Thoracic aorta (tissue), 2 donors: ENCODE data around the gene PADI4. TPM values are rescaled to one million over a fixed set of nuclear protein-coding genes. Genes with fewer than 3 reads are reported as not detected.

ENCODE experiments used
- ATAC-seq: fragments of 150-250 bp; one replicate; pipeline ENCODE4 v1.8.0; 2017; ENCODE audit warnings: low read depth; ENCODE audit not compliant: insufficient number of reproducible peaks, low FRiP score
- DNase-seq: peaks from one replicate; pipeline ENCODE4 v3.0.0-alpha.2; 2020; ENCODE audit warnings: low spot score
- H3K27ac ChIP-seq, 2 donors: fragments of 200-600 bp; sonication (generic); 1 replicate in 1 of 2; 2 replicates in 1 of 2; pipeline ENCODE4 v1.5.1; 2016; ENCODE audit warnings: mild to moderate bottlenecking in 2 of 2, moderate library complexity in 2 of 2
- H3K27me3 ChIP-seq: fragments of 200-600 bp; sonication (generic); replicated peaks from 2 replicates; pipeline ENCODE4 v1.6.0; 2016; ENCODE audit warnings: mild to moderate bottlenecking; ENCODE audit not compliant: insufficient read depth
- H3K36me3 ChIP-seq: fragments of 200-600 bp; sonication (generic); one replicate; pipeline ENCODE4 v1.5.1; 2016
- H3K4me1 ChIP-seq, 2 donors: fragments of 200-600 bp; sonication (generic); 1 replicate in 1 of 2; 2 replicates in 1 of 2; pipeline versions ENCODE4 v1.5.1 to v1.6.0; 2016; ENCODE audit warnings: low read depth in 2 of 2, mild to moderate bottlenecking in 1 of 2; ENCODE audit not compliant: control insufficient read depth in 1 of 2
- H3K4me3 ChIP-seq: fragments of 200-600 bp; sonication (generic); 2 replicates; pipeline ENCODE4 v1.5.1; 2016; ENCODE audit warnings: mild to moderate bottlenecking
- H3K9me3 ChIP-seq: fragments of 200-600 bp; sonication (generic); 2 replicates; pipeline ENCODE4 v1.5.1; 2016
- CTCF ChIP-seq: fragments of 200-600 bp; sonication (generic); IDR thresholded peaks from one replicate; pipeline ENCODE4 v1.5.1; 2019; ENCODE audit warnings: antibody characterized with exemption
- total RNA-seq, 2 donors: library from RNA; depleted of rRNA; stranded (reverse); fragments of >200 nt; gene quantifications; one replicate each; pipeline versions ENCODE4 v1.1.0 to v1.2.3, GENCODE V29; 2016

Gene PADI4
- total RNA-seq, 2 donors from 2014 or later = 0.27 to 0.42 TPM

- DNase-seq (no peak), ATAC-seq (no peak)
- TF ChIP-seq CTCF = no peak
- no peaks in the 10 kb centered on the region for H3K27me3 ChIP-seq
- H3K27ac ChIP-seq = no peak overlapping the region
- no peaks in the 10 kb centered on the region for H3K4me1 ChIP-seq
- H3K36me3 ChIP-seq = no peaks in the 10 kb centered on the region
- H3K4me3 ChIP-seq = no peak overlapping the region
- no peaks in the 10 kb centered on the region for H3K9me3 ChIP-seq
Measured at GRCh38 chr1:17356387-17357026, 48.5 kb downstream of the PADI4 start.

GRCh38 chr1:17358557-17358956, 50.6 kb downstream of the PADI4 start:
- no peak overlapping the region for H3K4me3 ChIP-seq
- no peak overlapping the region for H3K27ac ChIP-seq
- no peaks in the 10 kb centered on the region for H3K27me3 ChIP-seq
- H3K9me3 ChIP-seq = no peaks in the 10 kb centered on the region
- H3K36me3 ChIP-seq = no peaks in the 10 kb centered on the region
- ATAC-seq (no peak), DNase-seq (no peak)
- H3K4me1 ChIP-seq = no peaks in the 10 kb centered on the region
- TF ChIP-seq CTCF = no peak

- Histone ChIP-seq H3K4me3 (no peak overlapping the region), H3K4me1 (no peaks in the 10 kb centered on the region), H3K9me3 (no peaks in the 10 kb centered on the region), H3K27ac (no peak overlapping the region), H3K36me3 (no peaks in the 10 kb centered on the region), H3K27me3 (no peaks in the 10 kb centered on the region)
- no peak for ATAC-seq
- no peak for TF ChIP-seq CTCF
- DNase-seq = no peak
Measured at GRCh38 chr1:17359031-17359430, 51.0 kb downstream of the PADI4 start.

GRCh38 chr1:17359808-17360207, 51.8 kb downstream of the PADI4 start:
- H3K27me3 ChIP-seq = no peaks in the 10 kb centered on the region
- no peak overlapping the region for H3K27ac ChIP-seq
- no peak for TF ChIP-seq CTCF
- H3K36me3 ChIP-seq = no peaks in the 10 kb centered on the region
- DNase-seq (no peak), ATAC-seq (no peak)
- H3K4me3 ChIP-seq = no peak overlapping the region
- H3K9me3 ChIP-seq = no peaks in the 10 kb centered on the region
- no peaks in the 10 kb centered on the region for H3K4me1 ChIP-seq

- TF ChIP-seq CTCF = no peak
- H3K27me3 ChIP-seq = no peaks in the 10 kb centered on the region
- H3K36me3 ChIP-seq = no peaks in the 10 kb centered on the region
- no peaks in the 10 kb centered on the region for H3K4me1 ChIP-seq
- ATAC-seq = no peak
- no peak overlapping the region for H3K27ac ChIP-seq
- no peaks in the 10 kb centered on the region for H3K9me3 ChIP-seq
- no peak for DNase-seq
- H3K4me3 ChIP-seq = no peak overlapping the region
Measured at GRCh38 chr1:17360272-17360956, 52.4 kb downstream of the PADI4 start.
